Ishikawa (cell line): Measurements from ENCODE around the gene FAM163B.
A peak's percentile ranks its signal among the peaks of the same experiment; 100 is the strongest.

Source experiments
- CEBPB ChIP-seq: IDR thresholded peaks from 2 replicates; pipeline ENCODE4 v1.6.1; 2012
- CREB1 ChIP-seq: IDR thresholded peaks from 2 replicates; pipeline ENCODE4 v1.6.1; 2012; ENCODE audit warnings: low read depth
- EGR1 ChIP-seq: IDR thresholded peaks from 2 replicates; pipeline ENCODE4 v1.6.1; 2012
- EP300 ChIP-seq: IDR thresholded peaks from 2 replicates; pipeline ENCODE4 v1.6.1; 2012; ENCODE audit warnings: borderline replicate concordance
- FOXM1 ChIP-seq: IDR thresholded peaks from 2 replicates; pipeline ENCODE4 v1.6.1; 2012; ENCODE audit warnings: low read depth, borderline replicate concordance
- MAX ChIP-seq: IDR thresholded peaks from 2 replicates; pipeline ENCODE4 v1.6.1; 2012
- NFIC ChIP-seq: IDR thresholded peaks from 2 replicates; pipeline ENCODE4 v1.6.1; 2012
- RAD21 ChIP-seq: IDR thresholded peaks from 2 replicates; pipeline ENCODE4 v1.6.1; 2012; ENCODE audit warnings: low read depth
- REST ChIP-seq: IDR thresholded peaks from 2 replicates; pipeline ENCODE4 v1.6.1; 2012; ENCODE audit warnings: low read depth, mild to moderate bottlenecking
- TAF1 ChIP-seq: IDR thresholded peaks from 2 replicates; pipeline ENCODE4 v1.6.1; 2012; ENCODE audit warnings: low read depth, mild to moderate bottlenecking
- TCF12 ChIP-seq: IDR thresholded peaks from 2 replicates; pipeline ENCODE4 v1.6.1; 2012; ENCODE audit warnings: low read depth
- TEAD4 ChIP-seq: IDR thresholded peaks from 2 replicates; pipeline ENCODE4 v1.6.1; 2012
- USF1 ChIP-seq: IDR thresholded peaks from 2 replicates; pipeline ENCODE4 v1.6.1; 2012
- YY1 ChIP-seq: IDR thresholded peaks from 2 replicates; pipeline ENCODE4 v1.6.1; 2012; ENCODE audit warnings: low read depth
- ZBTB7A ChIP-seq: IDR thresholded peaks from 2 replicates; pipeline ENCODE4 v1.6.1; 2012; ENCODE audit warnings: low read depth

Gene FAM163B

GRCh38 chr9:133593587-133594253 lies 15.5 kb downstream of the FAM163B start:
- no peak for TF ChIP-seq RAD21
- TF ChIP-seq REST = no peak
- no peak for TF ChIP-seq TEAD4
- TF ChIP-seq YY1 = no peak
- no peak for TF ChIP-seq NFIC
- no peak for TF ChIP-seq TAF1
- no peak for TF ChIP-seq MAX
- no peak for TF ChIP-seq USF1
- no peak for TF ChIP-seq EP300
- no peak for TF ChIP-seq CEBPB
- TF ChIP-seq FOXM1 = no peak
- TF ChIP-seq TCF12 = no peak
- no peak for TF ChIP-seq ZBTB7A
- TF ChIP-seq CREB1 = no peak
- no peak for TF ChIP-seq EGR1

- TF ChIP-seq RAD21 (peak; percentile 10; the same call in 1 of the 2 replicates), REST (no peak)
Measured at GRCh38 chr9:133592731-133593409, 16.3 kb downstream of the FAM163B start.

- TF ChIP-seq EP300 (no peak), TEAD4 (no peak), RAD21 (no peak), TCF12 (no peak), USF1 (no peak), REST (no peak), CREB1 (no peak), CEBPB (no peak), TAF1 (no peak)
Measured at GRCh38 chr9:133591985-133592384, 17.2 kb downstream of the FAM163B start.

GRCh38 chr9:133591116-133591910 lies 17.9 kb downstream of the FAM163B start:
- TF ChIP-seq EGR1 = no peak
- TF ChIP-seq NFIC = no peak
- no peak for TF ChIP-seq CEBPB
- TF ChIP-seq ZBTB7A = no peak
- no peak for TF ChIP-seq CREB1
- TF ChIP-seq TEAD4 = no peak
- no peak for TF ChIP-seq EP300
- no peak for TF ChIP-seq TAF1
- TF ChIP-seq FOXM1 = no peak
- TF ChIP-seq RAD21 = no peak
- no peak for TF ChIP-seq REST
